H9 (cell line): ENCODE data around the gene RBX1. TPM values are rescaled to one million over a fixed set of nuclear protein-coding genes. Genes with fewer than 3 reads are reported as not detected.

ENCODE experiments used
- DNase-seq: peaks from one replicate; pipeline ENCODE4 v3.0.0-alpha.2; 2017
- H2AFZ ChIP-seq: one replicate; pipeline ENCODE4 v1.6.1; 2013; ENCODE audit warnings: mild to moderate bottlenecking, low read length, control low read depth, moderate library complexity
- H2AK5ac ChIP-seq: 2 replicates; pipeline ENCODE4 v1.6.1; 2013; ENCODE audit warnings: low read length, control low read depth, mixed read lengths; ENCODE audit not compliant: insufficient read length
- H2BK120ac ChIP-seq: one replicate; pipeline ENCODE4 v1.6.1; 2013; ENCODE audit warnings: low read depth, mild to moderate bottlenecking, low read length, control low read depth, inconsistent platforms; ENCODE audit not compliant: poor library complexity, severe bottlenecking
- H2BK12ac ChIP-seq: 2 replicates; pipeline ENCODE4 v1.6.1; 2013; ENCODE audit warnings: low read length, control low read depth, mixed read lengths, low read depth; ENCODE audit not compliant: insufficient read length
- H2BK15ac ChIP-seq: 2 replicates; pipeline ENCODE4 v1.6.1; 2013; ENCODE audit warnings: low read depth, low read length, control low read depth
- H2BK20ac ChIP-seq: one replicate; pipeline ENCODE4 v1.6.1; 2013; ENCODE audit warnings: low read depth, mild to moderate bottlenecking, low read length, control low read depth, inconsistent platforms; ENCODE audit not compliant: poor library complexity, severe bottlenecking
- H2BK5ac ChIP-seq: 2 replicates; pipeline ENCODE4 v1.6.1; 2013; ENCODE audit warnings: low read length, control low read depth, mixed read lengths; ENCODE audit not compliant: insufficient read length
- H3K14ac ChIP-seq: 2 replicates; pipeline ENCODE4 v1.6.1; 2013; ENCODE audit warnings: low read length, control low read depth; ENCODE audit not compliant: insufficient read depth
- H3K18ac ChIP-seq: 2 replicates; pipeline ENCODE4 v1.6.1; 2013; ENCODE audit warnings: low read depth, mild to moderate bottlenecking, mixed read lengths, low read length, control low read depth; ENCODE audit not compliant: insufficient read length
- H3K23ac ChIP-seq: 2 replicates; pipeline ENCODE4 v1.6.1; 2013; ENCODE audit warnings: low read length, control low read depth, mixed read lengths, low read depth; ENCODE audit not compliant: insufficient read length
- H3K23me2 ChIP-seq: 2 replicates; pipeline ENCODE4 v1.6.1; 2013; ENCODE audit warnings: low read depth, mild to moderate bottlenecking, mixed read lengths, low read length, control low read depth; ENCODE audit not compliant: insufficient read length, poor library complexity, severe bottlenecking
- H3K27ac ChIP-seq: 2 replicates; pipeline ENCODE4 v1.5.1; 2013; ENCODE audit warnings: low read length, control low read depth, mixed read lengths, low read depth; ENCODE audit not compliant: insufficient read length
- H3K27me3 ChIP-seq: 2 replicates; pipeline ENCODE4 v1.6.1; 2013; ENCODE audit warnings: low read length, control low read depth, inconsistent platforms; ENCODE audit not compliant: insufficient read depth
- H3K4ac ChIP-seq: 2 replicates; pipeline ENCODE4 v1.6.1; 2013; ENCODE audit warnings: low read depth, mild to moderate bottlenecking, control low read depth, inconsistent platforms, low read length, moderate library complexity
- H3K4me1 ChIP-seq: 2 replicates; pipeline ENCODE4 v1.6.1; 2013; ENCODE audit warnings: low read length, control low read depth, inconsistent platforms; ENCODE audit not compliant: insufficient read depth
- H3K4me2 ChIP-seq: 2 replicates; pipeline ENCODE4 v1.6.1; 2013; ENCODE audit warnings: low read length, control low read depth, mixed read lengths; ENCODE audit not compliant: insufficient read length, insufficient read depth
- H3K56ac ChIP-seq: 2 replicates; pipeline ENCODE4 v1.6.1; 2013; ENCODE audit warnings: low read depth, mild to moderate bottlenecking, mixed read lengths, low read length, control low read depth; ENCODE audit not compliant: insufficient read length
- H3K79me1 ChIP-seq: 2 replicates; pipeline ENCODE4 v1.6.1; 2013; ENCODE audit warnings: low read depth, mild to moderate bottlenecking, moderate library complexity, low read length, control low read depth, inconsistent platforms; ENCODE audit not compliant: insufficient read depth, poor library complexity, severe bottlenecking
- H3K79me2 ChIP-seq: 2 replicates; pipeline ENCODE4 v1.6.1; 2013; ENCODE audit warnings: low read length, control low read depth, inconsistent platforms; ENCODE audit not compliant: insufficient read depth
- H3K9ac ChIP-seq: 2 replicates; pipeline ENCODE4 v1.6.1; 2013; ENCODE audit warnings: low read length, control low read depth, mixed read lengths; ENCODE audit not compliant: insufficient read length; ENCODE audit errors: extremely low read depth
- H3K9me3 ChIP-seq: one replicate; pipeline ENCODE4 v1.6.1; 2013; ENCODE audit warnings: low read depth, low read length, inconsistent platforms; ENCODE audit not compliant: control insufficient read depth
- H3T11ph ChIP-seq: one replicate; pipeline ENCODE4 v1.6.1; 2013; ENCODE audit warnings: mild to moderate bottlenecking, low read length, control low read depth, inconsistent platforms
- H4K20me1 ChIP-seq: one replicate; pipeline ENCODE4 v1.6.1; 2013; ENCODE audit not compliant: control insufficient read depth, insufficient read length, insufficient read depth
- H4K5ac ChIP-seq: 2 replicates; pipeline ENCODE4 v1.6.1; 2013; ENCODE audit warnings: low read depth, mild to moderate bottlenecking, mixed read lengths, low read length, control low read depth; ENCODE audit not compliant: insufficient read length
- H4K8ac ChIP-seq: replicated peaks from 2 replicates; pipeline ENCODE4 v1.6.1; 2013; ENCODE audit warnings: low read length, control low read depth, mixed read lengths, low read depth; ENCODE audit not compliant: insufficient read length
- H4K91ac ChIP-seq: 2 replicates; pipeline ENCODE4 v1.6.1; 2013; ENCODE audit warnings: low read depth, mild to moderate bottlenecking, moderate library complexity, mixed read lengths, low read length, control low read depth; ENCODE audit not compliant: insufficient read length
- H3K27ac Mint-ChIP-seq, 3 experiments: 2 replicates in 2 of 3; 3 replicates in 1 of 3; pipeline ENCODE4 v1.8.0; 2020 to 2021; ENCODE audit warnings: mixed read lengths in 3 of 3, mild to moderate bottlenecking in 1 of 3, moderate library complexity in 1 of 3
- H3K27me3 Mint-ChIP-seq: 2 replicates; pipeline ENCODE4 v1.8.0; 2021; ENCODE audit warnings: low read depth, mild to moderate bottlenecking, moderate library complexity, mixed read lengths
- H3K36me3 Mint-ChIP-seq, 3 experiments: 2 replicates in 2 of 3; 3 replicates in 1 of 3; pipeline ENCODE4 v1.8.0; 2020 to 2021; ENCODE audit warnings: low read depth in 3 of 3, mixed read lengths in 3 of 3; ENCODE audit not compliant: insufficient read depth in 1 of 3
- H3K4me1 Mint-ChIP-seq, 2 experiments: 2 replicates each; pipeline ENCODE4 v1.8.0; 2020; ENCODE audit warnings: mixed read lengths in 2 of 2
- H3K4me3 Mint-ChIP-seq, 2 experiments: 2 replicates in 1 of 2; 3 replicates in 1 of 2; pipeline ENCODE4 v1.8.0; 2020 to 2021; ENCODE audit warnings: mild to moderate bottlenecking in 2 of 2, mixed read lengths in 2 of 2, moderate library complexity in 1 of 2
- H3K9me3 Mint-ChIP-seq, 2 experiments: 2 replicates in 1 of 2; 3 replicates in 1 of 2; pipeline ENCODE4 v1.8.0; 2020; ENCODE audit warnings: mild to moderate bottlenecking in 2 of 2, mixed read lengths in 2 of 2, moderate library complexity in 1 of 2
- whole genome bisulfite sequencing: extraction: QIAGEN DNeasy Blood & Tissue Kit; methylation state at CpG from one replicate; pipeline ENCODE4 v1.1.7; 2013; ENCODE audit warnings: missing lambda C conversion rate, low lambda C conversion rate, mixed read lengths; ENCODE audit not compliant: insufficient read length; ENCODE audit errors: extremely low coverage; 5-methylcytosine and 5-hydroxymethylcytosine counted together
- total RNA-seq: library from RNA; stranded (reverse); gene quantifications from 2 replicates; pipeline ENCODE4 v1.2.1, GENCODE V29; 2021
- TF ChIP-seq, protein P1 (sequence below): fragments of 200-600 bp; sonication (generic); conservative IDR thresholded peaks from 3 replicates; pipeline ENCODE4 v1.8.0; 2021; ENCODE audit warnings: antibody characterized with exemption, mild to moderate bottlenecking

The RBX1 gene
- total RNA-seq, 1 experiment from 2014 or later = 85.6 TPM

- Histone ChIP-seq H4K91ac (no peak overlapping the region), H3K56ac (no peak overlapping the region), H4K8ac (no peak overlapping the region), H3K14ac (no peak overlapping the region), H3K9ac (no peak overlapping the region), H2BK5ac (no peak overlapping the region), H2BK120ac (no peak overlapping the region), H2BK15ac (no peak overlapping the region), H3K27me3 (no peaks in the 10 kb centered on the region), H4K20me1 (no peaks in the 10 kb centered on the region), H3T11ph (no peak overlapping the region), H3K79me1 (no peaks in the 10 kb centered on the region), H3K9me3 (no peaks in the 10 kb centered on the region), H2AFZ (no peak overlapping the region), H2BK12ac (no peak overlapping the region), H2AK5ac (no peak overlapping the region), H3K4ac (no peak overlapping the region), H3K27ac (no peak overlapping the region), H3K23me2 (no peaks in the 10 kb centered on the region), H3K23ac (no peak overlapping the region), H3K79me2 (no peaks in the 10 kb centered on the region), H4K5ac (no peak overlapping the region), H3K4me1 (0 out of 2 replicates have a peak, but pooled peaks cover 4% of the 10 kb centered on the region), H2BK20ac (no peak overlapping the region), H3K18ac (no peak overlapping the region), H3K4me2 (no peak overlapping the region)
- no CpG with 5 or more reads among the region's 5 CpGs for WGBS
- Mint-ChIP-seq H3K4me3 (no peak overlapping the region), H3K4me1 (peaks cover 6% of the 10 kb centered on the region in 2 experiments), H3K36me3 (no peaks in the 10 kb centered on the region), H3K27ac (no peak overlapping the region), H3K9me3 (peaks cover 0 to 3% of the 10 kb centered on the region in 2 experiments; a peak in 1 of 5 replicates), H3K27me3 (no peaks in the 10 kb centered on the region)
- no peak for DNase-seq
- TF ChIP-seq, protein P1, sequence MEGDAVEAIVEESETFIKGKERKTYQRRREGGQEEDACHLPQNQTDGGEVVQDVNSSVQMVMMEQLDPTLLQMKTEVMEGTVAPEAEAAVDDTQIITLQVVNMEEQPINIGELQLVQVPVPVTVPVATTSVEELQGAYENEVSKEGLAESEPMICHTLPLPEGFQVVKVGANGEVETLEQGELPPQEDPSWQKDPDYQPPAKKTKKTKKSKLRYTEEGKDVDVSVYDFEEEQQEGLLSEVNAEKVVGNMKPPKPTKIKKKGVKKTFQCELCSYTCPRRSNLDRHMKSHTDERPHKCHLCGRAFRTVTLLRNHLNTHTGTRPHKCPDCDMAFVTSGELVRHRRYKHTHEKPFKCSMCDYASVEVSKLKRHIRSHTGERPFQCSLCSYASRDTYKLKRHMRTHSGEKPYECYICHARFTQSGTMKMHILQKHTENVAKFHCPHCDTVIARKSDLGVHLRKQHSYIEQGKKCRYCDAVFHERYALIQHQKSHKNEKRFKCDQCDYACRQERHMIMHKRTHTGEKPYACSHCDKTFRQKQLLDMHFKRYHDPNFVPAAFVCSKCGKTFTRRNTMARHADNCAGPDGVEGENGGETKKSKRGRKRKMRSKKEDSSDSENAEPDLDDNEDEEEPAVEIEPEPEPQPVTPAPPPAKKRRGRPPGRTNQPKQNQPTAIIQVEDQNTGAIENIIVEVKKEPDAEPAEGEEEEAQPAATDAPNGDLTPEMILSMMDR = no peak
Measured at GRCh38 chr22:41003976-41004375, 52.8 kb downstream of the RBX1 start.
